Uterus (tissue), 4 donors: ENCODE measurements around the gene RAD9A. TPM values are rescaled to one million over a fixed set of nuclear protein-coding genes. Genes with fewer than 3 reads are reported as not detected.

Experiments
- DNase-seq, 2 donors: peaks; one replicate each; pipeline ENCODE4 v3.0.0-alpha.2; 2019 to 2020
- H3K27ac ChIP-seq, 2 donors: fragments of 200-600 bp; sonication (generic); 1 replicate in 1 of 2; 2 replicates in 1 of 2; pipeline ENCODE4 v1.5.1; 2016 to 2018
- H3K27me3 ChIP-seq, 2 donors: fragments of 200-600 bp; sonication (generic); one replicate each; pipeline ENCODE4 v1.5.1; 2018 to 2019; ENCODE audit warnings: control low read depth in 1 of 2
- H3K36me3 ChIP-seq, 2 donors: fragments of 200-600 bp; sonication (generic); one replicate each; pipeline ENCODE4 v1.5.1; 2019; ENCODE audit warnings: control low read depth in 1 of 2
- H3K4me1 ChIP-seq, 2 donors: fragments of 200-600 bp; sonication (generic); one replicate each; pipeline ENCODE4 v1.5.1; 2018 to 2019; ENCODE audit warnings: control low read depth in 1 of 2
- H3K4me3 ChIP-seq, 2 donors: fragments of 200-600 bp; sonication (generic); 1 replicate in 1 of 2; 2 replicates in 1 of 2; pipeline ENCODE4 v1.5.1; 2018 to 2019; ENCODE audit warnings: mild to moderate bottlenecking in 1 of 2
- H3K9me3 ChIP-seq, 2 donors: fragments of 200-600 bp; sonication (generic); one replicate each; pipeline ENCODE4 v1.5.1; 2019; ENCODE audit warnings: control low read depth in 1 of 2
- POLR2A ChIP-seq, 2 donors: fragments of 450-650 bp; IDR thresholded peaks; one replicate each; pipeline ENCODE4 v1.6.1; 2016; ENCODE audit warnings: antibody characterized with exemption in 2 of 2, mild to moderate bottlenecking in 1 of 2, moderate library complexity in 1 of 2
- intact Hi-C: fragments of 100-400 bp; cut with DNase I; formaldehyde crosslinking; loops from one replicate; pipeline ENCODE4 v1.15.1; 2023; ENCODE audit warnings: low total_unique reads
- total RNA-seq, 4 donors: library from RNA; depleted of rRNA in 3 of 4; stranded (reverse); fragments of >200 nt in 3 of 4; gene quantifications; one replicate each; pipeline versions ENCODE4 v1.1.0 to v1.2.4, GENCODE V29; 2014 to 2023
- TF ChIP-seq, protein P1 (sequence below), 4 experiments: fragments of 200-600 bp in 2 of 4; fragments of 450-650 bp in 2 of 4; sonication (generic) in 2 of 4; IDR thresholded peaks; one replicate each; pipeline ENCODE4 v1.5.1; 2016 to 2019; ENCODE audit warnings: antibody characterized with exemption in 4 of 4, mild to moderate bottlenecking in 2 of 4, moderate library complexity in 1 of 4
- donor health status: DM: yes; HTN: yes; CAD: no.

RAD9A gene
- total RNA-seq, 4 donors from 2014 or later = 2.6 to 37.3 (median 11.6) TPM

DNA sequence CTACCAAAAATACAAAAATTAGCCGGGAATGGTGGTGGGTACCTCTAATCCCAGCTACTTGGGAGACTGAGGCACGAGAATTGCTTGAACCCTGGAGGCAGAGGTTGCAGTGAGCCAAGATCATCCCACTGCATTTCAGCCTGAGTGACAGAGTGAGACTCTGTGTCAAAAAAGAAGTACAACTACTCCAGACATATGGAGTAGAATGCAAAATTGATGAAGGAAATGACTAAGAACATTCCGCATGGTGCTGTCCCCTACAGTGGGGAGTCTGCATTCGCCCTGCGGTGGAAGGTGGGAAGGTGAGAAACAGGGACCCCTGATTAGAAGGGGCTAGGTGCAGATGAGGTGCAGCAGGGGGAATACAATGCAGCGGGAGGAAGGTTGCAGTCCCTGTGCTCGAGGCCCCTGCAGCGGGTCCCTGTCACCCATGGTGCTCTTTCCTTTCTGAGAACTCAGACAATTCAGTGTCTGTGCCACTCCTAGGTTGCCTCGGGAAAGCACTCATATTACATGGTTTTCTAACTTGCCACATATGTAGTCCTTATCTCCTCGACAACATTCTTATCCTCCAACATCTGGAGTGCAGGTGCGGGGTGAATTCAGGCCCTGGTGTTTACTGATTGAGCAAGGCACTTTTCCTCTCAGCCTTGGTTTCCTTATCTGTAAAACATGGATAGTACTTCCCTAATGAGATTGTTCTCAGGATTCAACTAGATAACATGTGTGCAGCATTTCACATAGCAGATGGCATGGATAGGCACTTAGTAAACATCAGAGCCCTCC is 43.6 kb upstream of the RAD9A start:
- intact Hi-C loops = loop anchor here (5.0 kb wide), 1 partner anchor 39 kb away; no protein-coding TSS in a partner anchor
- TF ChIP-seq, protein P1, sequence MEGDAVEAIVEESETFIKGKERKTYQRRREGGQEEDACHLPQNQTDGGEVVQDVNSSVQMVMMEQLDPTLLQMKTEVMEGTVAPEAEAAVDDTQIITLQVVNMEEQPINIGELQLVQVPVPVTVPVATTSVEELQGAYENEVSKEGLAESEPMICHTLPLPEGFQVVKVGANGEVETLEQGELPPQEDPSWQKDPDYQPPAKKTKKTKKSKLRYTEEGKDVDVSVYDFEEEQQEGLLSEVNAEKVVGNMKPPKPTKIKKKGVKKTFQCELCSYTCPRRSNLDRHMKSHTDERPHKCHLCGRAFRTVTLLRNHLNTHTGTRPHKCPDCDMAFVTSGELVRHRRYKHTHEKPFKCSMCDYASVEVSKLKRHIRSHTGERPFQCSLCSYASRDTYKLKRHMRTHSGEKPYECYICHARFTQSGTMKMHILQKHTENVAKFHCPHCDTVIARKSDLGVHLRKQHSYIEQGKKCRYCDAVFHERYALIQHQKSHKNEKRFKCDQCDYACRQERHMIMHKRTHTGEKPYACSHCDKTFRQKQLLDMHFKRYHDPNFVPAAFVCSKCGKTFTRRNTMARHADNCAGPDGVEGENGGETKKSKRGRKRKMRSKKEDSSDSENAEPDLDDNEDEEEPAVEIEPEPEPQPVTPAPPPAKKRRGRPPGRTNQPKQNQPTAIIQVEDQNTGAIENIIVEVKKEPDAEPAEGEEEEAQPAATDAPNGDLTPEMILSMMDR (IDR thresholded peaks at IDR 0.05) = no peak

DNA sequence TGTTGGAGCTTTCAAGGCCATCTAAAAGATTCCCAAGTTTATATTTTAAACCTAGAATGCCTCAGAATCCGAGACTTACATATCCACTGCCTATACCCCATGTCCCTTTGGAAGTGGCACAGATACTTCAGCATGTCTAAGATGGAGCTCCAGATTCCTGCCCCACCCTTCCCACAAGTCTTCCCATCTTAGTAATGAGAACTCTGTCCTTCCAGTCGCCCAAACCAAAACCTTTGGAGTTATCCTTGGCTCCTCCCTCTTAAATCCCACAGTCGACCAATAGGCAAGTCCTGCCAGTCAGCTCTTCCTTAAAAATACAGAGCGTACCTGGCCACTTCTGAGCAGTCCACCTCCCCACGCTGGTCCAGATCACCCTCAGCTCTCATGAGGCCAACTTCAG is 42.8 kb upstream of the RAD9A start:
- no peak for TF ChIP-seq POLR2A (IDR thresholded peaks at IDR 0.05)
- TF ChIP-seq, protein P1 (IDR thresholded peaks at IDR 0.05) = no peak
- Histone ChIP-seq H3K36me3 (no peaks in the 10 kb centered on the region), H3K4me1 (peaks cover 5 to 8% of the 10 kb centered on the region in 2 donors), H3K27ac (no peak overlapping the region), H3K27me3 (no peaks in the 10 kb centered on the region), H3K9me3 (no peaks in the 10 kb centered on the region), H3K4me3 (no peak overlapping the region)
- DNase-seq = no peak
- intact Hi-C loops = loop anchor here (5.0 kb wide), 1 partner anchor 38 kb away; no protein-coding TSS in a partner anchor

More for the DNA sequence above, 43.6 kb upstream of the RAD9A start:
- H3K9me3 ChIP-seq = no peaks in the 10 kb centered on the region
- no peak overlapping the region for H3K4me3 ChIP-seq
- no peaks in the 10 kb centered on the region for H3K36me3 ChIP-seq
- no peaks in the 10 kb centered on the region for H3K27me3 ChIP-seq
- peaks cover 5 to 8% of the 10 kb centered on the region in 2 donors for H3K4me1 ChIP-seq
- no peak for DNase-seq
- no peak overlapping the region for H3K27ac ChIP-seq

DNA sequence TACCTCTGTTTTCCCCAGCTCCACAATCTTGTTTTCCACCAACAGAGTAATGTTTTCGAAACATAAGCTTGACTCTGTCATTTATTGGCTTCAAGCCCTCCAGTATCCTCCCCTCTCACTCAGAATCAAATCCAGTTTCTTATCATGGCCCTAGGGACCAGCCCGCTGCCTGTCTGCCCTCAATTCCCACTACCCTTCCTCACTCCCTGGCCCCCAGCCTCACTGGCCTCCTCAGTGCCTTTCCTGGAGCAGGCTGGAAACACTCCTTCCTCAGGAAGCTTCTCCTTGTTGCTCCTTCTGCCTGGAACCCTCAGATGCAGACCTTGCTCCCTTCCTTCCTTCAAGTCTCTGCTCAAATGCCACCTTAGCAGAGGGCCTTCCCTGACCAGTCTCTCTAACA is 42.3 kb upstream of the RAD9A start:
- no peak overlapping the region for H3K27ac ChIP-seq
- TF ChIP-seq POLR2A (IDR thresholded peaks at IDR 0.05) = no peak
- TF ChIP-seq, protein P1 (IDR thresholded peaks at IDR 0.05) = no peak
- no peak for DNase-seq
- no peak overlapping the region for H3K4me3 ChIP-seq
- H3K4me1 ChIP-seq = peaks cover 9 to 11% of the 10 kb centered on the region in 2 donors
- no peaks in the 10 kb centered on the region for H3K36me3 ChIP-seq
- no peaks in the 10 kb centered on the region for H3K27me3 ChIP-seq
- no peaks in the 10 kb centered on the region for H3K9me3 ChIP-seq
- intact Hi-C loops = loop anchor here (5.0 kb wide), 1 partner anchor 38 kb away; no protein-coding TSS in a partner anchor

DNA sequence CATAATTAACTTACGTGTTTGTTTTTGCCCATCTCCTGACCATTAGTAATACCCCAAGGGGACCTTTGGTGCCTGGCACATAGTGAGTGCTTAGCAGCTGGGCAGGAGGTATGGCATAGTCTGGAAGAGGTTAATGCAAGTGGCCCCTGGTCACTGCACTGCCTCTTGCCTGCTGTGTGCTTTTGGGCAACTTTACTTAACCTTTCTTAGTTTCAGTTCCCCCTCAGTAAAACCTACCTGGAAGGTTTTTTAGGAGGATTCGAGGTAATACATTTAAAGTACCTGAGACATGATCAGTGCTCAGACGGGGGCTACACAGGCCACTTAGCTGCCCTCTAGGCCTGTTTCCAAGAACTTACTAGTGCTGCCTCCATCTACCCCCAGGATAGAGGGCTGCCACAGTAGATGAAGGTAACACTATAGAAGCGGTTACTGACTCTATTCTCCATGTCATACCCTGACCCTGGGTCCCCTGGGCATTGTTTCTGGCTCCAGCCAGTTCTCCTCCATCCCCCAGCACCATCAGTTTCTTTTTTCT is 41.8 kb upstream of the RAD9A start:
- no peak for DNase-seq
- H3K36me3 ChIP-seq = no peaks in the 10 kb centered on the region
- TF ChIP-seq POLR2A (IDR thresholded peaks at IDR 0.05) = no peak
- TF ChIP-seq, protein P1 (IDR thresholded peaks at IDR 0.05) = no peak
- no peak overlapping the region for H3K4me3 ChIP-seq
- peaks cover 14 to 16% of the 10 kb centered on the region in 2 donors for H3K4me1 ChIP-seq
- intact Hi-C loops = loop anchor here (5.0 kb wide), 1 partner anchor 37 kb away; no protein-coding TSS in a partner anchor
- no peak overlapping the region for H3K27ac ChIP-seq
- H3K9me3 ChIP-seq = no peaks in the 10 kb centered on the region
- no peaks in the 10 kb centered on the region for H3K27me3 ChIP-seq
